Right lobe of liver (tissue), 4 donors: Measurements from ENCODE around the gene MRC1.

Experiments used
- CTCF ChIP-seq, 4 donors: fragments of 200-600 bp in 3 of 4; fragments of 450-650 bp in 1 of 4; IDR thresholded peaks; one replicate each; pipeline versions ENCODE4 v1.5.1 to v1.8.0; 2016 to 2022; ENCODE audit warnings: antibody characterized with exemption in 4 of 4, mild to moderate bottlenecking in 2 of 4
- POLR2A ChIP-seq: fragments of 450-650 bp; IDR thresholded peaks from one replicate; pipeline ENCODE4 v1.6.1; 2017; ENCODE audit warnings: antibody characterized with exemption, mild to moderate bottlenecking
- donor health status: DM: no; HTN: no; CAD: no.
- donor health status: DM: no; HTN: no; CAD: no.
- donor health status: DM: no; HTN: yes; CAD: no.

DNA sequence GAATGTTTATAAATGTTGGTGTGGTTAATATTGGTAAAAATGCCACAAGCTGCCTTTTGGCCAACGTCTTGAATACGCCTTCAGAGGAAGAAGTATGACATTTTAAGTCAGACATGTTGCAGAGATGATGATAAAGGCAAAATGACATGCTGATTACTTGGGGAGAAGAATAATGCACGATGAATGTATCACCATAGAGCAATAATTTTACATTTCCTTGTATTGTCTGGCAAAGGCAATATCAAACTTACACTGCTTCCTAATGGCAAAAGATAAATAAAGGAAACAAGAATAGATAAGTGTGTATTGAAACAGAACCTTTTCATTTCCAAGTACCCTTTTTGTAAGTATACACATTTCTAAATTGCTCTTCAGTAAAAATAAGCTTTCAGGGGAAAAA is 8.6 kb downstream of the MRC1 start:
- TF ChIP-seq CTCF (IDR thresholded peaks at IDR 0.05) (no peak), POLR2A (no peak)
